A673 (cell line): ENCODE measurements around the gene ACAD9. TPM values are rescaled to one million over a fixed set of nuclear protein-coding genes. Genes with fewer than 3 reads are reported as not detected.

Experiments used
- BruUV-seq: library from RNA; stranded (reverse); fragments of 400-500 nt; replicated peaks from 2 replicates; lab custom pipeline; 2021; lab: Mats Ljungman, UMichigan
- CTCF ChIA-PET: fragments of 300-600 bp; sonication (Branson Sonifier 250); formaldehyde crosslinking; loops from one replicate; lab custom pipeline; 2022; ENCODE audit warnings: antibody characterized with exemption; lab: Charles Lee
- POLR2A ChIA-PET: fragments of 300-600 bp; sonication (Branson Sonifier 250); formaldehyde crosslinking; loops from one replicate; lab custom pipeline; 2022; ENCODE audit warnings: antibody characterized with exemption; ENCODE audit not compliant: low non-redundant PET; lab: Charles Lee
- DNase-seq: peaks from one replicate; pipeline ENCODE4 v3.0.0-alpha.2; 2015; ENCODE audit warnings: low spot score
- H3K27ac ChIP-seq: fragments of 200-600 bp; sonication (generic); 2 replicates; pipeline ENCODE4 v1.5.1; 2016; ENCODE audit warnings: mixed run types, low read depth, mild to moderate bottlenecking, mixed read lengths, antibody characterized with exemption, low read length; ENCODE audit not compliant: poor library complexity, severe bottlenecking
- H3K27me3 ChIP-seq: fragments of 200-600 bp; sonication (generic); replicated peaks from 2 replicates; pipeline ENCODE4 v1.6.1; 2017; ENCODE audit warnings: mixed run types, low read depth, mild to moderate bottlenecking, mixed read lengths, antibody characterized with exemption, low read length; ENCODE audit not compliant: insufficient read depth, poor library complexity
- H3K36me3 ChIP-seq: fragments of 200-600 bp; sonication (generic); 2 replicates; pipeline ENCODE4 v1.6.1; 2016; ENCODE audit warnings: mixed run types, mild to moderate bottlenecking, mixed read lengths, antibody characterized with exemption, low read length; ENCODE audit not compliant: insufficient read depth, poor library complexity, severe bottlenecking
- H3K4me1 ChIP-seq: fragments of 200-600 bp; sonication (generic); 2 replicates; pipeline ENCODE4 v1.6.1; 2017; ENCODE audit warnings: mixed run types, mild to moderate bottlenecking, mixed read lengths, antibody characterized with exemption, low read length; ENCODE audit not compliant: insufficient read depth, poor library complexity, severe bottlenecking
- H3K4me3 ChIP-seq: fragments of 200-600 bp; sonication (generic); 2 replicates; pipeline ENCODE4 v1.5.1; 2016; ENCODE audit warnings: low read depth, mixed run types, mild to moderate bottlenecking, mixed read lengths, low read length; ENCODE audit not compliant: poor library complexity, severe bottlenecking
- H3K9me3 ChIP-seq: fragments of 200-600 bp; sonication (generic); 2 replicates; pipeline ENCODE4 v1.6.1; 2016; ENCODE audit warnings: mixed run types, low read depth, mild to moderate bottlenecking, mixed read lengths, antibody characterized with exemption, low read length; ENCODE audit not compliant: poor library complexity, severe bottlenecking
- EZH2 ChIP-seq: fragments of 200-600 bp; sonication (generic); IDR thresholded peaks from 2 replicates; pipeline ENCODE4 v1.6.1; 2017; ENCODE audit warnings: borderline replicate concordance, low read depth, mild to moderate bottlenecking, mixed read lengths, antibody characterized with exemption, low read length; ENCODE audit not compliant: poor library complexity, severe bottlenecking
- intact Hi-C: fragments of 100-400 bp; cut with micrococcal nuclease; formaldehyde crosslinking; loops from one replicate; pipeline ENCODE4 v1.10.0; 2022; ENCODE audit not compliant: unreplicated experiment
- total RNA-seq: library from RNA; stranded (reverse); gene quantifications from 2 replicates; pipeline ENCODE4 v1.2.3, GENCODE V29; 2021
- TF ChIP-seq, protein P1 (sequence below): fragments of 300-800, 200-600 bp; sonication (generic); conservative IDR thresholded peaks from 2 replicates; pipeline ENCODE4 v1.5.1; 2017; ENCODE audit warnings: low read depth, mild to moderate bottlenecking, antibody characterized with exemption, low read length, moderate library complexity, mixed read lengths

Gene ACAD9
- total RNA-seq, 1 experiment from 2014 or later = 54.5 TPM

DNA sequence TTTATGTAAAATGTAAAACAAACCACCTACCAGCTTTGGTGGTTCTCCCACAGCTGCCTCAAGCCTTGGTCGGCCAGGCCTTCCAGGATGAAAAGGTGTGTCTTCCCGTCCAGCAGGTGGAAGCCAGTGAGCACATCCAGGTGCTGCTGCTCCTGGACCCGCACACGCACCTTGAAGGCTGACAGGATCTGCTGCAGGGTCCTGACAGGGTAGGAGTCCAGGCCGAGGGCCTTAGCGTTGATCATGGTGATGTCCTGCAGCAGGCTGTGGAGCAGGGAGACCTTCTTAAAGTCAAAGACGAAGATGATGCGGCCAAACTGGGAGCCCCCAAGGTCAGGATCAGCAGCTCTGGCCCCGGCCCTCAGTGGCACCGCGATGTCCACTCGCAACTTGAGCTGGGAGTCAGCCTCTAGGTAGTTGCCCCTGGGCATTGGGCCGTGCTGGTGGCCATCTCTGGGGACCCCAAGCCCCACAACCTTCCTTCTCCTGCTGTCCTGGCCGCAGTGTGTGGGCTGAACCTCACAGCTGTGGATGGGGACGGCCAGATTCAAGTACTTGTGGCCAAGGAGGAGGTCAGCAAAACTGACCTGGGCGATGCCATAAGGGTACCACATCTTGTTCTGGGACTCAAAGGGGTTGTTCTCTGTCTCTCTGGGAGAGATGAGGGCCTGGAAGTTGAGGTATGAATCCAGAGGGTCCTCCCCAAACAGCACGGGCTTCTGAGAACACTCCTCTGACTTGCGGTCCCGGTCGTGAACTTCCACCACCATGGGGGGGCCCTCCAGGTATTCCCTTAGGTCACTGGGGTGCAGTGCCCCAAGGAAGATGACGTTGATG, 65.8 kb downstream of the ACAD9 start:
- no peak overlapping the region for H3K4me3 ChIP-seq
- no peak for TF ChIP-seq EZH2
- TF ChIP-seq, protein P1, sequence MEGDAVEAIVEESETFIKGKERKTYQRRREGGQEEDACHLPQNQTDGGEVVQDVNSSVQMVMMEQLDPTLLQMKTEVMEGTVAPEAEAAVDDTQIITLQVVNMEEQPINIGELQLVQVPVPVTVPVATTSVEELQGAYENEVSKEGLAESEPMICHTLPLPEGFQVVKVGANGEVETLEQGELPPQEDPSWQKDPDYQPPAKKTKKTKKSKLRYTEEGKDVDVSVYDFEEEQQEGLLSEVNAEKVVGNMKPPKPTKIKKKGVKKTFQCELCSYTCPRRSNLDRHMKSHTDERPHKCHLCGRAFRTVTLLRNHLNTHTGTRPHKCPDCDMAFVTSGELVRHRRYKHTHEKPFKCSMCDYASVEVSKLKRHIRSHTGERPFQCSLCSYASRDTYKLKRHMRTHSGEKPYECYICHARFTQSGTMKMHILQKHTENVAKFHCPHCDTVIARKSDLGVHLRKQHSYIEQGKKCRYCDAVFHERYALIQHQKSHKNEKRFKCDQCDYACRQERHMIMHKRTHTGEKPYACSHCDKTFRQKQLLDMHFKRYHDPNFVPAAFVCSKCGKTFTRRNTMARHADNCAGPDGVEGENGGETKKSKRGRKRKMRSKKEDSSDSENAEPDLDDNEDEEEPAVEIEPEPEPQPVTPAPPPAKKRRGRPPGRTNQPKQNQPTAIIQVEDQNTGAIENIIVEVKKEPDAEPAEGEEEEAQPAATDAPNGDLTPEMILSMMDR = no peak
- intact Hi-C loops = loop anchor here (10.0 kb wide), 1 partner anchor 330 kb away; no protein-coding TSS in a partner anchor
- no peaks in the 10 kb centered on the region for H3K36me3 ChIP-seq
- H3K4me1 ChIP-seq = no peaks in the 10 kb centered on the region
- H3K27ac ChIP-seq = no peak overlapping the region
- DNase-seq = no peak
- H3K9me3 ChIP-seq = no peaks in the 10 kb centered on the region
- CTCF ChIA-PET = no interaction called here
- H3K27me3 ChIP-seq = no peaks in the 10 kb centered on the region
- POLR2A ChIA-PET = no interaction called here
- BruUV-seq = no TSS peak

DNA sequence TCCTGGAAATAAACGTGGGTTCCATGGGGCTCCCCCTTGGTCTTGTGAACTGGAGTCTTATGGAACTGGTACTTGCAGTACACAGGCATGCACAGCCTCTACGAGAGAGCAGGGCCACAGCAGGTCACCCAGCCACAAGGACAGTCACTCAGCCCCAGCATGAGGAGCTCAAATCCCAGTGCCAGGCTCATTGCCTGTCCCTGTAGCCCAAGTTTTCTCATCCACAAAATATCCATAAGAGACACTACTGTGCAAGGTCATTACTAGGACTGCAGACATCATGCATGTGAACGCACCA, 66.4 kb downstream of the ACAD9 start:
- Histone ChIP-seq H3K27ac (no peak overlapping the region), H3K27me3 (no peaks in the 10 kb centered on the region), H3K9me3 (no peaks in the 10 kb centered on the region), H3K36me3 (no peaks in the 10 kb centered on the region), H3K4me1 (no peaks in the 10 kb centered on the region), H3K4me3 (no peak overlapping the region)
- intact Hi-C loops = loop anchor here (10.0 kb wide), 1 partner anchor 331 kb away; no protein-coding TSS in a partner anchor
- BruUV-seq = no TSS peak
- DNase-seq = no peak
- TF ChIP-seq, protein P1 = no peak
- TF ChIP-seq EZH2 = no peak
- CTCF ChIA-PET = no interaction called here
- POLR2A ChIA-PET = no interaction called here

DNA sequence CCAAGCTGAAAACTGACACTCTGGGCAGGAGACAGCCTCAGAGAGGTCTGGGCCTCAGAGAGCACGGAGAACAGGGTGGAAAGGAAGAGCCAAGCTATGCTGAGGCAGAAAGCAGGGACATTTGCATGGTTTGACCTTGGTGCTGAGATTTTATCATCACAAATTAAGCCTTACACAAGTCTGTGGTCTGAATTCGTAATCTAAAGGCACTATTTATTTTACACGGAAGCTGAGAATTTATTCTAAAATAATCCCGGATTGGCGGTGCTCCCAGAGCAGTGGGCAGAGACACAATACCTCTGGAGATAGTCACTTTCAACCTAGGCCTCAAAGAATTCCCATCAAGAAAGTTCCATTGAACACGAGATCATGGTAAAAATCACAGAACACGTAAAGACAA, 67.0 kb downstream of the ACAD9 start:
- Histone ChIP-seq H3K27ac (no peak overlapping the region), H3K36me3 (no peaks in the 10 kb centered on the region), H3K27me3 (no peaks in the 10 kb centered on the region), H3K4me1 (no peaks in the 10 kb centered on the region), H3K9me3 (no peaks in the 10 kb centered on the region), H3K4me3 (no peak overlapping the region)
- TF ChIP-seq, protein P1 = no peak
- no peak for TF ChIP-seq EZH2
- DNase-seq = no peak
- ChIA-PET POLR2A (no interaction called here), CTCF (no interaction called here)
- intact Hi-C loops = loop anchor here (10.0 kb wide), 1 partner anchor 332 kb away; no protein-coding TSS in a partner anchor
- BruUV-seq = no TSS peak
